ENCODE data around the gene MLLT3.
"Not testable (repeated sequence)": the region's sequence is repeated elsewhere in the genome, so short reads cannot be mapped to it uniquely, and the experiment has no call there.

MLLT3 gene

DNA sequence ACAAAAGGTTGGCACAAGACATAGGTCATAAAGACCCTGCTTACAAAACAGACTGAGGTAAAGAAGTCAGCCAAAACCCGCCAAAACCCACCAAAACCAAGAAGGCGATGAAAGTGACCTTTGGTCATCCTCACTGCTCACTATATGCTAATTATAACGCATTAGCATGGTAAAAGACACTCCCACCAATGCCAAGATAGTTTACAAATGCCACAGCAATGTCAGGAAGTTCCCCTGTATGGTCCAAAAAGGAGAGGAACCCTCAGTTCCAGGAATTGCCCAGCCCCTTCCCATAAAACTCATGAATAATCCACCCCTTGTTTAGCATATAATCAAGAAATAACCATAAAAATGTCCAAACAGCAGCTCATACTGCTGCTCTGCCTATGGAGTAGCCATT lies 27.7 kb downstream of the MLLT3 start:
- no peak overlapping the region for H3K4me3 ChIP-seq (ENCODE audit: low read length)
- no peak for TF ChIP-seq ZNF274 (IDR thresholded peaks at IDR 0.05; ENCODE audit: low read depth, low read length)

DNA sequence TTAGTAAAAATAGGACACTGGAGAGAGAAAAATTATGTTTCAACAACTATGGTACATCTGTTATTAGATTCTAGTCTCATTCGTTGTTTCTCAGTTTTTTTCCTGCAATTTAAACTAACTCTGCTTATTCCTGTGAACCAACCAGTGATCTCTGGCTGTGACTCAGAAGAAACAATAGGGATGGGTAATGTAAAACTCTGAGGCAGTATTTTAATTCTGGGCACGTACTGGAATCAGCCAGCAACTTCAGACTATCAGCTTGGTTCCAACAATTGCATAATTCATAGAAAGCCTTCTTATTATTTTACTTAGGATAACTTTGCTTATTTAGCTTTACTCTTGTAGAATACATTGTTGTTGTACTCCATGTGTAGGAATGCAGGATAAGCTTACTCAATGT lies 28.8 kb downstream of the MLLT3 start:
- no peak overlapping the region for H3K4me3 ChIP-seq (ENCODE audit: low read length)
- no peak for TF ChIP-seq ZNF274 (IDR thresholded peaks at IDR 0.05; ENCODE audit: low read depth, low read length)

DNA sequence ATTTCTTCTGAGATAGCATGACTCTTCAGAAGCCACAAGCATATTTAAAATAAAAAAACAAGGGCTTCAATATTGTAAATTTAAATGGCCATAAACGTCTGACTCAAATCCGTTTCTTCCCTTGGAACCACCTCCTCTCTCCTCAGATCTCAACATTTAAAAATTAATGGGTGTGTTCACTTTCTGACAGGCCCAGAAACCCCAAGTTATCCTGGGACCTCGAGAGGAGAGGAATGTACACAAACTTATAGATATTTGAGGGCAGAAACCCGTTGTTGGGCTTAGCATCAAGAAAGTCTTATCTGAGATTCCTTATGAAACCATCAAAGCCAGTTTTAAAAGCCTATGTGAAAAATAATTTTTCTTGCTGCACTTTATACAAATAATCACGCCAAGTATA lies 29.2 kb downstream of the MLLT3 start:
- TF ChIP-seq ZNF274 (IDR thresholded peaks at IDR 0.05; ENCODE audit: low read depth, low read length): no peak
- H3K4me3 ChIP-seq (ENCODE audit: low read length): no peak overlapping the region

DNA sequence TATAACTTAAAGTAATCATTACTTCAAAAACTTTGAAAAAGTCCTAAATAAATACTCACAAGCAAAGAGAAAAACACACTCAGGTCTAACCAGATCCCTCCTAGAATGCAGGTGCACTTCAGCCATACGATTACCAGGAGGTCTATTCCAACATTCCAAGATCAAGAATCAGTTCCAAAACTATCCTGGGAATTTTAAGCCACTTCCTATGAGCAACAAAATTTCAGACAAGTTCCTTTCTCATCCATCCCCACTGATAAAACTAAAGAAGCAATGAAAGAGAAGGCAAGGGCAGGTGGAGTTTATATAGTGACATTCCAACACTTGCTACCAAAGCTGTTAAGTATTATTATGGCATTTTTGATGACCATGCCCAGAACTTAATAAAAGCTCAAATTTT lies 29.6 kb downstream of the MLLT3 start:
- TF ChIP-seq ZNF274 (IDR thresholded peaks at IDR 0.05; ENCODE audit: low read depth, low read length): no peak
- no peak overlapping the region for H3K4me3 ChIP-seq (ENCODE audit: low read length)

DNA sequence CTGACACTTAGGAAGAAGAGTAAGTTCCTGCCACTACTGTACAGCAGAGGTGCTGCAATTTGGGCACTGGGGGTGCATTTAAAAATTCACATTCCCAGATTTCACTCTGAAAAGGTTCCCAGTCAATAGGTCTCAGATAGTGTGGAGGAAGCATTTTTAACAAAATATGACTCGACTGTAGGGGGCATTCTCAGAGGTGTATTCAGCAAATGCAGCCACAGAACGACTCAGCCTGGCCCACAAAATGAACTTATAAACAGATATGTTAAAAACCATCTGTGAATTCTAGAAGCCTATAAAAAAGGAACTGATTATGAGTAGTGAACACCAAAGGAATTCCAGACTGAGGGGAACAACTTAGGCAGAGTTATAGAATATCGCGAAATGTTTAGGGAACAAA lies 31.1 kb downstream of the MLLT3 start:
- TF ChIP-seq ZNF274 (IDR thresholded peaks at IDR 0.05; ENCODE audit: low read depth, low read length): no peak
- H3K4me3 ChIP-seq (ENCODE audit: low read length): no peak overlapping the region

DNA sequence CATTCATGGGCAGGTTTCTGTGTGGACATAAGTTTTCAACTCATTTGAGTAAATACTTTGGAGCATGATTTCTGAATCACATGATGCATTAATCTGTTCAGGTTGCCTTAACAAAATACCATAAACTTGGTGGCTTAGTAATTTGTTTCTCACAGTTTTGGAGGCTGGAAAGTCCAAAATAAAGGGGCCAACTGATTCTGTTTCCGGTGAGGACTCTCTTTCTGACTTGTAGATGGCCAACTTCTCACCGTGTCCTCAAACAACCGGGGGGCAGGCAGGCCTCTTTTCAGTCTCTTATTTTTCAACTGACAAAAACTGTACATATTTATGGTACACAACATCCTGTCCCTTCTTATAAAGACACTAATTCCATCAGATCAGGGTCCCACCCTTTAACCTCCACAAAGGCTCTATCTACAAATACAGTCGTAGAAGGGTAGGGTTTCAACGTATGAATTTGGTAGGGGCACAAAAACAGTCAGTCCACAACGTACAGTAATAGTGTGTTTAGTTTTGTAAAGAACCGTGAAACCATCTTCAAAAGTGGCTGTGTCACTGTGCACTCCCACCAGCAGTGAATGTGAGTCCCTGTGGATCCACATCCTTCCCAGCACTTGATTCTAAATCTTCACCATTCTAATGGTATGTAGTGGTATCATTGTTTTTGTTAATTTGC lies 37.2 kb downstream of the MLLT3 start:
- no peak for TF ChIP-seq ZNF274 (IDR thresholded peaks at IDR 0.05; ENCODE audit: low read depth, low read length)
- H3K4me3 ChIP-seq (ENCODE audit: low read length): no peak overlapping the region

DNA sequence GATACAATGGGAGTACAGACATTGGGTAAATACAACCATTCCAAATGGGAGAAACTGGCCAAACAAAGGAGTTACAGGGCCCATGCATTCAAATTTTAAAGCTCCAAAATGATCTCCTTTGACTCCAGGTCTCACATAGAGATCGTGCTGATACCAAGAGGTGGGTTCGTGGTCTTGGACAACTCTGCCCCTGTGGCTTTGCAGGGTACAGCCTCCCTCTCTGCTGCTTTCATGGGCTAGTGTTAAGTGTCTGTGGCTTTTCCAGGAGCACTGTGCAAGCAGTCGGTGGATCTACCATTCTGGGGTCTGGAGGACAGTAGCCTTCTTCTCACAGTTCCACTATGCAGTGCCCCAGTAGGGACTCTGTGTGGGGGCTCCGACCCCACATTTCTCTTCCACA lies 39.2 kb downstream of the MLLT3 start:
- H3K4me3 ChIP-seq (ENCODE audit: low read length): not testable (repeated sequence)

DNA sequence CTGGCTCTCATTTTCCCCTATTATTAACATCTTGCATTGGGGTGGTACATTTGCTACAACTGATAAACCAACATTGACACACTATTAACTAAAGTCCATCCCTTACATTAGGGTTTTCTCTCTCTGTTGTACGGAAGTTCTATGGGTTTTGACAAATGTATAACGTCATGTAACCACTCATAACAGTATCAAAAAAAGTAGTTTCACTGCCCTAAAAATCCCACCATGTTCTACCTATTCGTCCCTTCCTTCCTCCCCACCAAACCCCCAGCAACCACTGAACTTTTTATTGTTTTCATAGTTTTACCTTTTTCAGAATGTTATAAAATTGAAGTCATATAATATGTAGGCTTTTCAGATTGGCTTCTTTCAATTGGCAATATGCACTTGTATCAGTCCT lies 40.1 kb downstream of the MLLT3 start:
- H3K4me3 ChIP-seq (ENCODE audit: low read length): no peak overlapping the region
- no peak for TF ChIP-seq ZNF274 (IDR thresholded peaks at IDR 0.05; ENCODE audit: low read depth, low read length)

DNA sequence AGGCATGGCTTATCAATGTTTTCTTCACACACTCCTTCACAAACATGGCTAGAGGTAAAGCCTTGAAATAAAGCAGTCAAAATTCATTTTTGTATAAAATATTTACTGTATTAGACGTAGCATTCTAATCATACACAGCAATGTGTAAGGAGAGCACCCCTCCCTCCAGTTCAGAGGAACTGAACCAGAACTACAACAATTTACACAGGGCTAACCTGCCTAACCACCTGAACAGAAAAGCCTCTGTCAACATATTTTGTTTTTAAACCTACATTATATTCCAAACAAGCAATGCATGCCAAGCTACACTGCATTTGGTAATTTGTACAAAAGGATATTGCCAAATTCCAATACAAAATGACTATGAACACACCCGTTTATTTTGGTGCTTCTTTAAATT lies 41.6 kb downstream of the MLLT3 start:
- H3K4me3 ChIP-seq (ENCODE audit: low read length): no peak overlapping the region
- no peak for TF ChIP-seq ZNF274 (IDR thresholded peaks at IDR 0.05; ENCODE audit: low read depth, low read length)

DNA sequence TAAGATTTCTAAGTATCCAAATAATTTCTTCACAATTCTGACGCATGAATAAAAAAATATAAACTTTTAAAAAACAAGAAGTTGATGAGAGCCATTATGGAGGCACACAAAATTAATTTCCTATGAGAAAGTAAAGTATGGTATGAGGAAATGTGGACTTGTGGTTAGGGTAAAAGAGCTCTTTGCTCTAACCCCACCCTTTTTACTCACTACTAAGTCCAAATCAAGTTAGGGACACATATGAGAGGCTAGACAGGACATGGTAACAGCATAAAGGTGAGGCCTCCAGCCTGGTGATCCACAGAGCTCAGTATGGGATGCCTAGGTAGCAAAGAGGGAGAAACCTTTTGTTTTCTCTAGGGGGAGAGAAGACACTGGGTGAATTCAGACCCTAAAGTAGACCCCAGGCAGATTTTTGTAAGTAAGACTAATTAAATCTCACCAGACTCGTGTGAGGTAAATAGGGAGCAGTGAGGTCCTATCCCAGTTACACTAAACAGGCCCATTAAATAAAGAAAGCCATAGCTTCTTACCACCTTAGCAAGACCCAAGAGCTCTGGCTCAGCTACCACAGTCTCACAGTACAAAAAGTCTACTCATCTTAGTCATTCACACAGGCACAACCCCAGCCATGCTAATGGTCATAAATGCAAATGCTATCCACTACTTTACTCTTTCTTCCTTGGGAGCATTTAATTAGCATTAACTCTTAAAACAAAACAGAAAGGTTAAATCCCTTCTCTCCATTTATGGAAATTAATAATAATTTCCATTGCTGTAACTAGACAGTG lies 42.6 kb downstream of the MLLT3 start:
- no peak overlapping the region for H3K4me3 ChIP-seq (ENCODE audit: low read length)
- no peak for TF ChIP-seq ZNF274 (IDR thresholded peaks at IDR 0.05; ENCODE audit: low read depth, low read length)

DNA sequence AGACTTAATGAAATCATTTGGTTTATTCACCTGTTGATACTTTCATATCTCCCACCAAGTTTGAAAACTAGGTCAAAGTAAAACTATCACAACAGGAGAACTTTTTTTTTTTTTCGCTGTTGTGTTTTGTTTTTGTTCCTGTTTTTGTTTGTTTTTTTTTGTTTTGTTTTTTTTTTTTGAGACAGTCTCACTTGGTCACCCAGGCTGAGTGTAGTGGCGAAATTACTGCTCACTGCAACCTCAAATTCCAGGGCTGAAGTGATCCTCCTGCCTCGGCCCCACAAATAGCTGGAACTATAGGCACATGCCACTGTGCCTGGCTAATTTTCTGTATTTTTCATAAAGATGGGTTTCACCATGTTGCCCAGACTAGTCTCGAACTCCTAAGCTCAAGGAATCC lies 49.3 kb downstream of the MLLT3 start:
- no peak overlapping the region for H3K4me3 ChIP-seq (ENCODE audit: low read length)
- no peak for TF ChIP-seq ZNF274 (IDR thresholded peaks at IDR 0.05; ENCODE audit: low read depth, low read length)

DNA sequence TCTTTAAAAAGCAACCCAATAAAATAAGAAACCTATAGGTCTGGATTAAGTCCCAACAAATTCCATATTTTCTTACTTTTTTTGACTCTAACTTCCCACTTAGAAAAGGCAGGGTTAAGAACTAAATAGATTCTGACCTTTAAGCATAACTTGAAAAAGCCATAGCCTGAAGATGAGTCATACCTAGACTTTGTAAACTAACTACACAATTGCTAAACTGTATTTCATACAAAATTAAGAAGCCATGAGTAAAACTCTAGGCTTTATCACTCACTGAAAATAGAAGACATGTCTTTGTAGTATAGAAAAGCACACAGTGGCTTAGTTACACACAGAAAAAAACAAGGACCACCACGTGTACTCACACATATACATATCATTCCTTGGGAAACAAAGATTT lies 51.5 kb downstream of the MLLT3 start:
- no peak overlapping the region for H3K4me3 ChIP-seq (ENCODE audit: low read length)
- no peak for TF ChIP-seq ZNF274 (IDR thresholded peaks at IDR 0.05; ENCODE audit: low read depth, low read length)

DNA sequence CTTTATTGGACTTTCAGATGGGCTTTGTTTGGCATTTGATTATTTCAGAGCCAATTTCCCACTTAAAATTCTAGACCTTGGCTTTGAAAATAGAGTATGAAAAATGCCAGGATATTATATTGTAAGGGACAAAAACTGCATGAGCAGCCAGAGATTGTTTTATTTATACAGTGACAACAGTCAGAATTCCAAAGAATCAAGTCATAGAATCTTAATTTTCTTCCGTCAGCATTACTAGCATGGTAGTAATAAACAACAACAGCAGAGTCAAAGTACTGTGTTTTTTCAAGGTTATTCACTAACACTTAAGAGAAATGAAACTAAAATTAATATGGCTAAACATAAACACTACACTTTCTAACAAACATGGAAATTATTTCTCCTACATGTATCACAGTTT lies 52.2 kb downstream of the MLLT3 start:
- no peak overlapping the region for H3K4me3 ChIP-seq (ENCODE audit: low read length)
- no peak for TF ChIP-seq ZNF274 (IDR thresholded peaks at IDR 0.05; ENCODE audit: low read depth, low read length)

DNA sequence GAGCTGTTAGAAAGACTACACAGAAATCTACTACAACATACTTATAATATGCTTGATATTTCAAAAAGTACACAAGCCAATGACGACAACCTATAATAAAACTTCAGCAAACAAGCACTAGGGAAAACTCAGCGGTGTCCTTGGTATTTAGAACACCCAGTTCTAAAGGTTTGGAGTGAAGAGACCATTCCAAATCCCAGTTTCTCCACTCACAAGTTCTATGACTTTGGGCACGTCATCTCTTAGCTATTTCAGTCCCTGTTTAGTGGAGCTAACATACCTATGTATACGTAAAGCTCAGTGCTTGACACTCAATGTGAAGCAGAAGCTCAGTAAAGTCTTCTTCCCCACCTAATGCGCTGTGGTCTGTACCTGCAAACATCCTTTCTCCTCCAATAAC lies 52.8 kb downstream of the MLLT3 start:
- no peak overlapping the region for H3K4me3 ChIP-seq (ENCODE audit: low read length)
- TF ChIP-seq ZNF274 (IDR thresholded peaks at IDR 0.05; ENCODE audit: low read depth, low read length): no peak

DNA sequence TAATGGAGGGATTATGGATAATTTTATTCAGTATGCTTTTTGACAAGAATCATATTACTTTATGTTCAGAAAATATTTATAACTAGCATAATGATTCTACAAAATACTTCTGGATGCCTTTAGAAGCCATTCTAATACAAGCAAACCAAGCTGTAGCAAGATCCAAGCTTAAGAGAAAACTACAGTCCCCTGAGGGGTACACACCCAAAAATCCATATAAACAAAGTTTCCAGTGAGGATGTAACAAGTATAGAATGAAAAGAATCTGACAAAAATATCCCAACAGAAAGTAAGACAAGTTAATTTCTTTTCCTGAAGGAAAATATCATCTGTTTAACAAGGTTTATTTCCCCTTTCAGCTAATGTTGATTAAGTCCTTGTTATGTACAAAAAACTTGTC lies 53.9 kb downstream of the MLLT3 start:
- H3K4me3 ChIP-seq (ENCODE audit: low read length): no peak overlapping the region
- no peak for TF ChIP-seq ZNF274 (IDR thresholded peaks at IDR 0.05; ENCODE audit: low read depth, low read length)

DNA sequence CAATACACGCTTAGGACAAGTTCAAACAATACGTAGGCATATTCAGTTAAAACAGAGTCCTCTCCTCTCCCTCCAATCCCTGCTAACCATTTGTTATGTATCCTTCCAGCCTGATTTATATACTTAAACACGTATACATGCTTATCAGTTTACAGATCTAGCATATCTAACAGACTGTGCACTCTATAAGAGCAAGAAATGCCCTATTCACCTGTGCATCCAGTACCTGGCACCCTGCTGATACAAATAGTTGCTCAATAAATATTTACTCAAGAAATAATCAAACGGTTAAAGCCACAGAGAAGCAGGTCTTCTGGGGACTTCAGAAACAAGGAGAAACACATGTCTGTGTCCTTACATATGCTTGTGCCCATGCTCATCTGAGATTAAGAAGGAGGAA lies 55.9 kb downstream of the MLLT3 start:
- H3K4me3 ChIP-seq (ENCODE audit: low read length): no peak overlapping the region

More for the DNA sequence above, 55.9 kb downstream of the MLLT3 start:
- TF ChIP-seq ZNF274 (IDR thresholded peaks at IDR 0.05; ENCODE audit: low read depth, low read length): no peak

Measured in GM08714 (cell line).